ENCODE results near the gene PTGES2.

GRCh38 chr9:128118971-128119665 lies 8.4 kb downstream of the PTGES2 start:
- TF ChIP-seq, protein P1, sequence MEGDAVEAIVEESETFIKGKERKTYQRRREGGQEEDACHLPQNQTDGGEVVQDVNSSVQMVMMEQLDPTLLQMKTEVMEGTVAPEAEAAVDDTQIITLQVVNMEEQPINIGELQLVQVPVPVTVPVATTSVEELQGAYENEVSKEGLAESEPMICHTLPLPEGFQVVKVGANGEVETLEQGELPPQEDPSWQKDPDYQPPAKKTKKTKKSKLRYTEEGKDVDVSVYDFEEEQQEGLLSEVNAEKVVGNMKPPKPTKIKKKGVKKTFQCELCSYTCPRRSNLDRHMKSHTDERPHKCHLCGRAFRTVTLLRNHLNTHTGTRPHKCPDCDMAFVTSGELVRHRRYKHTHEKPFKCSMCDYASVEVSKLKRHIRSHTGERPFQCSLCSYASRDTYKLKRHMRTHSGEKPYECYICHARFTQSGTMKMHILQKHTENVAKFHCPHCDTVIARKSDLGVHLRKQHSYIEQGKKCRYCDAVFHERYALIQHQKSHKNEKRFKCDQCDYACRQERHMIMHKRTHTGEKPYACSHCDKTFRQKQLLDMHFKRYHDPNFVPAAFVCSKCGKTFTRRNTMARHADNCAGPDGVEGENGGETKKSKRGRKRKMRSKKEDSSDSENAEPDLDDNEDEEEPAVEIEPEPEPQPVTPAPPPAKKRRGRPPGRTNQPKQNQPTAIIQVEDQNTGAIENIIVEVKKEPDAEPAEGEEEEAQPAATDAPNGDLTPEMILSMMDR (IDR thresholded peaks at IDR 0.05; ENCODE audit: low read depth, low read length) = no peak
- TF ChIP-seq EZH2phosphoT487 (IDR thresholded peaks at IDR 0.05; ENCODE audit: low read depth) = no peak

Measured in OCI-LY3 (cell line).